ENCODE measurements around the gene MAX.

Gene MAX

GRCh38 chr14:65072256-65072655 is 30.1 kb downstream of the MAX start:
- no peak for DNase-seq

- DNase-seq: no peak
These were observed 30.8 kb downstream of the MAX start for GRCh38 chr14:65071544-65071943.

- no peak for DNase-seq
These were observed 31.8 kb downstream of the MAX start for GRCh38 chr14:65070471-65070976.

GRCh38 chr14:65069874-65070413 is 32.4 kb downstream of the MAX start:
- no peak for DNase-seq

GRCh38 chr14:65065719-65066118 is 36.6 kb downstream of the MAX start:
- DNase-seq: no peak

- no peak for DNase-seq
These were observed 39.9 kb downstream of the MAX start for GRCh38 chr14:65062096-65063075.

GRCh38 chr14:65057695-65058094 is 44.6 kb downstream of the MAX start:
- no peak for DNase-seq

- DNase-seq: no peak
These were observed 47.7 kb downstream of the MAX start for GRCh38 chr14:65054471-65055085.

GRCh38 chr14:65053466-65053865 is 48.9 kb downstream of the MAX start:
- DNase-seq: no peak

- no peak for DNase-seq
These were observed 49.5 kb downstream of the MAX start for GRCh38 chr14:65052832-65053231.

GRCh38 chr14:65045709-65046108 is 56.6 kb downstream of the MAX start:
- DNase-seq: no peak

- DNase-seq: no peak
These were observed 57.3 kb downstream of the MAX start for GRCh38 chr14:65045006-65045405.

- DNase-seq: no peak
These were observed 57.7 kb downstream of the MAX start for GRCh38 chr14:65044596-65044959.

- no peak for DNase-seq
These were observed 58.3 kb downstream of the MAX start for GRCh38 chr14:65043893-65044595.

- DNase-seq: no peak
These were observed 59.5 kb downstream of the MAX start for GRCh38 chr14:65042731-65043372.

GRCh38 chr14:65042296-65042695 is 60.0 kb downstream of the MAX start:
- DNase-seq: no peak

- no peak for DNase-seq
These were observed 60.8 kb downstream of the MAX start for GRCh38 chr14:65041434-65041915.

- no peak for DNase-seq
These were observed 61.5 kb downstream of the MAX start for GRCh38 chr14:65040666-65041433.

GRCh38 chr14:65038966-65039365 is 63.4 kb downstream of the MAX start:
- no peak for DNase-seq

- DNase-seq: no peak
These were observed 67.3 kb downstream of the MAX start for GRCh38 chr14:65035049-65035448.

GRCh38 chr14:65034021-65034420 is 68.3 kb downstream of the MAX start:
- no peak for DNase-seq

- DNase-seq: no peak
These were observed 69.1 kb downstream of the MAX start for GRCh38 chr14:65033181-65033580.

Data from CD4-positive, alpha-beta T cell treated with Interleukin-4 for 4 hours (primary cell).